Calu3 (cell line): ENCODE results near the gene CAPS. TPM values are rescaled to one million over a fixed set of nuclear protein-coding genes. Genes with fewer than 3 reads are reported as not detected.

ENCODE experiments used
- BruUV-seq: library from RNA; stranded (reverse); fragments of 400-500 nt; replicated peaks from 2 replicates; lab custom pipeline; 2021; lab: Mats Ljungman, UMichigan
- CTCF ChIA-PET: fragments of 300-600 bp; sonication (Branson Sonifier 250); formaldehyde crosslinking; loops from one replicate; lab custom pipeline; 2022; ENCODE audit warnings: antibody characterized with exemption; lab: Charles Lee
- DNase-seq: peaks from one replicate; pipeline ENCODE4 v3.0.0; 2022
- H3K27ac Mint-ChIP-seq: one replicate; pipeline ENCODE4 v1.8.0; 2022; ENCODE audit warnings: mixed read lengths; ENCODE audit not compliant: unreplicated experiment
- H3K27me3 Mint-ChIP-seq: one replicate; pipeline ENCODE4 v1.8.0; 2022; ENCODE audit warnings: mixed read lengths; ENCODE audit not compliant: unreplicated experiment
- H3K36me3 Mint-ChIP-seq: one replicate; pipeline ENCODE4 v1.8.0; 2022; ENCODE audit warnings: mild to moderate bottlenecking, moderate library complexity, mixed read lengths; ENCODE audit not compliant: insufficient read depth, unreplicated experiment
- H3K4me1 Mint-ChIP-seq: one replicate; pipeline ENCODE4 v1.8.0; 2022; ENCODE audit warnings: mild to moderate bottlenecking, low read depth, mixed read lengths; ENCODE audit not compliant: unreplicated experiment
- H3K4me3 Mint-ChIP-seq: one replicate; pipeline ENCODE4 v1.8.0; 2022; ENCODE audit warnings: mild to moderate bottlenecking, low read depth, moderate library complexity, mixed read lengths; ENCODE audit not compliant: unreplicated experiment
- H3K9me3 Mint-ChIP-seq: one replicate; pipeline ENCODE4 v1.8.0; 2022; ENCODE audit warnings: low read depth, mixed read lengths; ENCODE audit not compliant: unreplicated experiment
- CTCF ChIP-seq: fragments of 200-600 bp; IDR thresholded peaks from one replicate; pipeline ENCODE4 v1.8.0; 2022; ENCODE audit warnings: antibody characterized with exemption; ENCODE audit not compliant: unreplicated experiment
- intact Hi-C: fragments of 100-400 bp; cut with micrococcal nuclease; formaldehyde crosslinking; loops from one replicate; pipeline ENCODE4 v1.10.0; 2022; ENCODE audit not compliant: unreplicated experiment
- total RNA-seq: library from RNA; stranded (reverse); gene quantifications from 2 replicates; pipeline ENCODE4 v1.2.3, GENCODE V29; 2022

The CAPS gene
- total RNA-seq, 1 experiment from 2014 or later: 39.9 TPM

- DNase-seq: peak; percentile 80
- BruUV-seq: no TSS peak
- H3K36me3 Mint-ChIP-seq: peaks cover 52% of the 10 kb centered on the region
- no peaks in the 10 kb centered on the region for H3K4me1 Mint-ChIP-seq
- peak overlapping the region; percentile 62 for H3K4me3 Mint-ChIP-seq
- no peak for TF ChIP-seq CTCF
- H3K27me3 Mint-ChIP-seq: no peaks in the 10 kb centered on the region
- no peaks in the 10 kb centered on the region for H3K9me3 Mint-ChIP-seq
- peak overlapping the region; percentile 63 for H3K27ac Mint-ChIP-seq
- CTCF ChIA-PET: interaction anchor here (0.5 to 1.3 kb wide), 2 partner anchors 111 to 381 kb away, joined by 4 read pairs; no protein-coding TSS in a partner anchor
- intact Hi-C loops: no loop called here
Measured at GRCh38 chr19:5914946-5915781, 1.1 kb downstream of the CAPS start.

- no TSS peak for BruUV-seq
- no peak for DNase-seq
- Mint-ChIP-seq H3K9me3 (no peaks in the 10 kb centered on the region), H3K4me1 (no peaks in the 10 kb centered on the region), H3K27me3 (no peaks in the 10 kb centered on the region), H3K27ac (peak overlapping the region; percentile 63), H3K4me3 (peak overlapping the region; percentile 62), H3K36me3 (peaks cover 52% of the 10 kb centered on the region)
- CTCF ChIA-PET: interaction anchor here (0.5 to 1.3 kb wide), 2 partner anchors 112 to 382 kb away, joined by 4 read pairs; no protein-coding TSS in a partner anchor
- intact Hi-C loops: no loop called here
- no peak for TF ChIP-seq CTCF
Measured at GRCh38 chr19:5915782-5916165, 1.7 kb downstream of the CAPS start.

GRCh38 chr19:5916181-5916708 is 2.2 kb downstream of the CAPS start:
- Mint-ChIP-seq H3K36me3 (peaks cover 52% of the 10 kb centered on the region), H3K4me3 (peak overlapping the region; percentile 62), H3K9me3 (no peaks in the 10 kb centered on the region), H3K27me3 (no peaks in the 10 kb centered on the region), H3K27ac (no peak overlapping the region), H3K4me1 (no peaks in the 10 kb centered on the region)
- BruUV-seq: no TSS peak
- CTCF ChIA-PET: interaction anchor here (0.5 kb wide), 1 partner anchor 382 kb away, joined by 4 read pairs; no protein-coding TSS in a partner anchor
- intact Hi-C loops: no loop called here
- no peak for TF ChIP-seq CTCF
- DNase-seq: no peak

GRCh38 chr19:5917431-5918107 is 3.5 kb downstream of the CAPS start:
- no peaks in the 10 kb centered on the region for H3K4me1 Mint-ChIP-seq
- BruUV-seq: no TSS peak
- CTCF ChIA-PET: no interaction called here
- intact Hi-C loops: no loop called here
- peaks cover 52% of the 10 kb centered on the region for H3K36me3 Mint-ChIP-seq
- H3K9me3 Mint-ChIP-seq: no peaks in the 10 kb centered on the region
- H3K27ac Mint-ChIP-seq: no peak overlapping the region
- no peaks in the 10 kb centered on the region for H3K27me3 Mint-ChIP-seq
- no peak for TF ChIP-seq CTCF
- DNase-seq: no peak
- H3K4me3 Mint-ChIP-seq: no peak overlapping the region
